Hepatocyte (in vitro differentiated cells): ENCODE data around the gene PSPN.

Source experiments
- CTCF ChIP-seq: fragments of 200-600 bp; sonication (generic); IDR thresholded peaks from 2 replicates; pipeline ENCODE4 v1.5.1; 2016; ENCODE audit warnings: antibody characterized with exemption, mild to moderate bottlenecking; ENCODE audit not compliant: poor library complexity
- EZH2 ChIP-seq: fragments of 200-600 bp; sonication (generic); IDR thresholded peaks from 2 replicates; pipeline ENCODE4 v1.6.1; 2016; ENCODE audit warnings: antibody characterized with exemption, mild to moderate bottlenecking, borderline replicate concordance
- EZH2phosphoT487 ChIP-seq: fragments of 200-600 bp; sonication (generic); IDR thresholded peaks from one replicate; pipeline ENCODE4 v1.6.1; 2018; ENCODE audit warnings: antibody characterized with exemption, mild to moderate bottlenecking, low read depth, moderate library complexity; ENCODE audit not compliant: unreplicated experiment, severe bottlenecking

DNA sequence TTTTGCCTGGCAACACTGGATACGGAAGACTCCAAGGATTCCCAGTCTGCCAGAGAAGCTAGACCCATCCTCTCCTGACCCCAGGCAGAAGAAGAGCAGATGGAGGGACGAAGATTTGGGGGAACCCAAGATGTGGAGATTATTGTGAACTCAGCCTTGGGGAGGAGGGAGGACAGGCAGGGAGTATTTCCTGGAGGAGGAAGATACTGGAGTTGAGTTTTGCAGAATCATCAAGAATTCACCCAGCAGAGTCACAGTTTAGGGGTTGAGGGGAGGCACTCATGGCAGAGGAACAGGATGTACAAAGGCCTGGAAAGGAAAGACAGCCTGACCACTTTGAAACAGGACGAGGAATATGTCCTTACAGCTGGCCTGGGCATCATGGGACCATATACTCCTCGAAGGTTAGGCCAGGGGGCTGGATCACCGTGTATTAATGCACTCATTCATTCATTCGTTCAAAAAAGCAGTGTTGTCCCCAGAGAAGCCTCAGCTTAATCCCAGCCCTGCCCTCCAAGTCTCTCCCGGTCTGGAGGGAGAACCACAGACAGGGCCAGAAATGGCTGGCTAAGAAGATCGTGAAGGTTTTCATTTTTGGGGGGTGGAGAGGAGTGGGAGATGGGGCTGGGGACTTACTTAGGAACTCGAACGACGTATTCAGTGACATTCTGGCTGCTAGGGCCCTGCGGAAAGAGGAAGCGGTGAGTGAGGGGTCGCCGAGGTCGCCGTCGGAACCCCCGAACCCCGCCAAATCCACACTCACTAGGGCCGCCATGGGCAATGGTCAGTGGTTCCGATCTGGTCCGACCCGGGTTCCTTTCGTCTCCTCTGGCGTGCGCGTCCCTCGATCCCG is 16.7 kb upstream of the PSPN start:
- no peak for TF ChIP-seq CTCF
- no peak for TF ChIP-seq EZH2phosphoT487
- no peak for TF ChIP-seq EZH2
